Keratinocyte (primary cell): Measurements from ENCODE around the gene TTC9B. TPM values are rescaled to one million over a fixed set of nuclear protein-coding genes. Genes with fewer than 3 reads are reported as not detected.

ENCODE experiments used
- DNase-seq: peaks from one replicate; pipeline ENCODE4 v3.0.0-alpha.2; 2011; ENCODE audit warnings: low read depth, missing footprints, low spot score
- FAIRE-seq: peaks from 2 replicates; lab custom pipeline; 2011; peaks lifted over from hg19 to GRCh38; lab: Jason Lieb, UNC
- H2AFZ ChIP-seq: 2 replicates; pipeline ENCODE4 v1.6.0; 2012; ENCODE audit warnings: low read length, control low read depth, inconsistent platforms; ENCODE audit not compliant: control insufficient read depth
- H3K27ac ChIP-seq: 2 replicates; pipeline ENCODE4 v1.5.1; 2011; ENCODE audit warnings: low read length; ENCODE audit not compliant: control insufficient read depth, insufficient read depth
- H3K27me3 ChIP-seq: 3 replicates; pipeline ENCODE4 v1.6.0; 2011; ENCODE audit warnings: low read length; ENCODE audit not compliant: control insufficient read depth, insufficient read depth; ENCODE audit errors: extremely low read depth
- H3K36me3 ChIP-seq, 2 experiments: 2 replicates in 1 of 2; 3 replicates in 1 of 2; pipeline ENCODE4 v1.5.1; 2011; ENCODE audit warnings: low read length in 2 of 2, mild to moderate bottlenecking in 1 of 2; ENCODE audit not compliant: control insufficient read depth in 2 of 2, insufficient read depth in 2 of 2; ENCODE audit errors: extremely low read depth in 1 of 2
- H3K4me1 ChIP-seq: 3 replicates; pipeline ENCODE4 v1.5.1; 2011; ENCODE audit warnings: low read length; ENCODE audit not compliant: control insufficient read depth, insufficient read depth; ENCODE audit errors: extremely low read depth
- H3K4me2 ChIP-seq: 3 replicates; pipeline ENCODE4 v1.6.0; 2011; ENCODE audit warnings: low read depth, low read length; ENCODE audit not compliant: control insufficient read depth, insufficient read depth; ENCODE audit errors: extremely low read depth
- H3K4me3 ChIP-seq, 3 experiments: fragments of 200-600 bp in 1 of 3; sonication (generic) in 1 of 3; 2 replicates in 2 of 3; 3 replicates in 1 of 3; pipeline ENCODE4 v1.5.1; 2011 to 2016; ENCODE audit warnings: low read length in 3 of 3, mild to moderate bottlenecking in 3 of 3, control low read depth in 2 of 3, inconsistent platforms in 1 of 3, low read depth in 1 of 3, mixed read lengths in 1 of 3, mixed run types in 1 of 3, moderate library complexity in 1 of 3; ENCODE audit not compliant: control insufficient read depth in 2 of 3, insufficient read depth in 2 of 3; ENCODE audit errors: extremely low read depth in 1 of 3
- H3K79me2 ChIP-seq: 2 replicates; pipeline ENCODE4 v1.6.0; 2012; ENCODE audit warnings: low read length; ENCODE audit not compliant: control insufficient read depth, insufficient read depth
- H3K9ac ChIP-seq: 3 replicates; pipeline ENCODE4 v1.6.0; 2011; ENCODE audit warnings: low read length; ENCODE audit not compliant: control insufficient read depth, insufficient read depth; ENCODE audit errors: extremely low read depth
- H3K9me1 ChIP-seq: 3 replicates; pipeline ENCODE4 v1.6.0; 2011; ENCODE audit warnings: low read length; ENCODE audit not compliant: control insufficient read depth, insufficient read depth; ENCODE audit errors: extremely low read depth
- H3K9me3 ChIP-seq: 2 replicates; pipeline ENCODE4 v1.5.1; 2012; ENCODE audit warnings: low read depth, low read length; ENCODE audit not compliant: control insufficient read depth
- H4K20me1 ChIP-seq: 3 replicates; pipeline ENCODE4 v1.6.0; 2011; ENCODE audit warnings: low read length; ENCODE audit not compliant: control insufficient read depth, insufficient read depth; ENCODE audit errors: extremely low read depth
- EZH2 ChIP-seq: IDR thresholded peaks from one replicate; pipeline ENCODE4 v1.6.1; 2012; ENCODE audit warnings: inconsistent platforms, mild to moderate bottlenecking, low read length, moderate library complexity
- dilution Hi-C: fragments of 300-500 bp; cut with MboI; formaldehyde crosslinking; loops from one replicate; pipeline ENCODE4 v1.7.0; 2020; ENCODE audit warnings: low sequenced_read_pairs; ENCODE audit not compliant: extremely low pct_ligation_motif_present
- polyA plus RNA-seq, 5 experiments: library from polyadenylated mRNA; depleted of rRNA in 3 of 5; stranded (reverse) in 3 of 5; stranded (forward) in 1 of 5; unstranded in 1 of 5; fragments of >200 nt; gene quantifications; 1 replicate in 1 of 5; 2 replicates in 3 of 5; 3 replicates in 1 of 5; pipeline versions ENCODE4 v1.2.1 to v1.2.3, GENCODE V29; 2011 to 2012; ENCODE audit warnings: missing spikeins in 2 of 5, low read depth in 1 of 5, low replicate concordance in 1 of 5
- TF ChIP-seq, protein P1 (sequence below), 3 experiments: IDR thresholded peaks in 1 of 3; conservative IDR thresholded peaks in 1 of 3; optimal IDR thresholded peaks in 1 of 3; 2 replicates in 2 of 3; 3 replicates in 1 of 3; pipeline versions ENCODE3 to v1.5.1; 2011; ENCODE audit warnings: low read length in 3 of 3, mild to moderate bottlenecking in 3 of 3, moderate library complexity in 2 of 3, control low read depth in 1 of 3, inconsistent platforms in 1 of 3; ENCODE audit not compliant: insufficient read depth in 2 of 3; ENCODE audit errors: extremely low read depth in 1 of 3

TTC9B gene
- polyA plus RNA-seq, 1 donor (not counting 4 experiments of a cell fraction or from before 2014, with no cell fraction given) = not detected

- H3K9ac ChIP-seq = peak overlapping the region; percentile 84
- H3K9me1 ChIP-seq = no peaks in the 10 kb centered on the region
- H3K27ac ChIP-seq = no peak overlapping the region
- H4K20me1 ChIP-seq = no peaks in the 10 kb centered on the region
- no peak for TF ChIP-seq EZH2
- TF ChIP-seq, protein P1, sequence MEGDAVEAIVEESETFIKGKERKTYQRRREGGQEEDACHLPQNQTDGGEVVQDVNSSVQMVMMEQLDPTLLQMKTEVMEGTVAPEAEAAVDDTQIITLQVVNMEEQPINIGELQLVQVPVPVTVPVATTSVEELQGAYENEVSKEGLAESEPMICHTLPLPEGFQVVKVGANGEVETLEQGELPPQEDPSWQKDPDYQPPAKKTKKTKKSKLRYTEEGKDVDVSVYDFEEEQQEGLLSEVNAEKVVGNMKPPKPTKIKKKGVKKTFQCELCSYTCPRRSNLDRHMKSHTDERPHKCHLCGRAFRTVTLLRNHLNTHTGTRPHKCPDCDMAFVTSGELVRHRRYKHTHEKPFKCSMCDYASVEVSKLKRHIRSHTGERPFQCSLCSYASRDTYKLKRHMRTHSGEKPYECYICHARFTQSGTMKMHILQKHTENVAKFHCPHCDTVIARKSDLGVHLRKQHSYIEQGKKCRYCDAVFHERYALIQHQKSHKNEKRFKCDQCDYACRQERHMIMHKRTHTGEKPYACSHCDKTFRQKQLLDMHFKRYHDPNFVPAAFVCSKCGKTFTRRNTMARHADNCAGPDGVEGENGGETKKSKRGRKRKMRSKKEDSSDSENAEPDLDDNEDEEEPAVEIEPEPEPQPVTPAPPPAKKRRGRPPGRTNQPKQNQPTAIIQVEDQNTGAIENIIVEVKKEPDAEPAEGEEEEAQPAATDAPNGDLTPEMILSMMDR (optimal IDR thresholded peaks at IDR 0.05 in 1 of 3, IDR thresholded peaks at IDR 0.05 in 1 of 3, conservative IDR thresholded peaks at IDR 0.05 in 1 of 3; ENCODE audit: extremely low read depth in 1 of 3, insufficient read depth in 2 of 3, low read length in 3 of 3) = no peak
- peaks cover 11% of the 10 kb centered on the region for H3K4me1 ChIP-seq
- peak overlapping the region; percentile 57 to 75 (median 59) for H3K4me3 ChIP-seq
- H3K36me3 ChIP-seq = peaks cover 0 to 3% of the 10 kb centered on the region in 2 experiments
- H3K79me2 ChIP-seq = no peaks in the 10 kb centered on the region
- DNase-seq (no peak), FAIRE-seq (no peak)
- no peaks in the 10 kb centered on the region for H3K27me3 ChIP-seq
- H3K9me3 ChIP-seq = no peaks in the 10 kb centered on the region
- peak overlapping the region; percentile 63 for H2AFZ ChIP-seq
- peak overlapping the region; percentile 80 for H3K4me2 ChIP-seq
- dilution Hi-C loops = no loop called here
Measured at GRCh38 chr19:40191836-40192646, 26.1 kb downstream of the TTC9B start.

DNA sequence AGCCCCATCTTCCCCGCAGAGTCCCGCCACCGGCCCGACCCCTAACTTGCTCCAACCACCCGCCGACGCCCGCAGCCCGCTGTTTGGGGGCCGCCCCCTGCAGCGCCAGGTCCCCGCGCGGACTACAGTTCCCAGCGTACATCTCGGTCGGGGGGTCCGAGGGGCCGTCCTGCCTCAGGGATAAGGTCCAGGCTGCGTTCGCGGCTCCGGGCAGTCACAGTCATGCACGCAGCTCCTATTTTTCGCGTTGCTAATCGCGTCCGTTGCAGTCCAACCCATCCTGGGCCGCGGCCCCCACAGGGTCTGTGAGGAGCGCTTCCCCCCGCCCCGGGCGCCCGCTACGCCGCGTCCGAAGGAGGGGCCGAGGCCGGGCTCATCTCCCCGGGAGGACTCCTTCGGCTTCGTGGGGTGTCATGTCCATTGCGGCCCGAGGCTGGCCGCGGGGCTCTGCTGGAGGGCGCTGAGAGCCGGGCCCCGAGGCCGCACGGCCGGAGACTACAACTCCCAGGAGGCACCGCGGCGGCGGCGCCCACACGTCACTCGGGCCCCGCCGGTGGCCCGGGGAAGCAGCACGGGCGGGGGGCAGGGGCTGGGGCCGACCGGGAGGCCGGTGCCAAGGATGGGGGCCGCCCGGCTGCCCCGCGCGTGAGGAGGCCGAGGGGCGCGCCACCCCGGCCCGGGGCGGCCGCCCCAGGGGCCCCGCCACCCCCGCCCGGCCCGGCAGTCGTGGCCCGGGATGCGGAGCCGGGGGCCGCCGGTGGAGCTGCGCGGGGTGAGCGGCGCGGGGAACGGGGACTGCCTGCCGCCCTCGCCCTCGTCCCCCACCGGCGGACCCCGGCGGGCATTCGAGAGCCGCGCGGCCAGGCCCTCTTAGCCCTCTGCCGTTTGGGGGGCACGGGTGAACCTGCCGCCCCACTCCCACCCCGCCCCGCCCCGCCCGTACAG is 27.0 kb downstream of the TTC9B start, which contains the start of gene MAP3K10:
Gene MAP3K10 (plus strand): TSS at position 536 of the 945 bp plus-strand sequence. CDS start 606 bp downstream, outside the sequence.
- no peak for DNase-seq
- Histone ChIP-seq H3K9me3 (no peaks in the 10 kb centered on the region), H3K4me2 (peak within 1 kb of the TSS; percentile 90), H3K9me1 (no peaks in the 10 kb centered on the region), H4K20me1 (no peaks in the 10 kb centered on the region), H3K9ac (peak within 1 kb of the TSS; percentile 84), H3K4me1 (peaks cover 11% of the 10 kb centered on the region), H3K4me3 (peak within 1 kb of the TSS; percentile 57 to 97 (median 81)), H3K27me3 (no peaks in the 10 kb centered on the region), H3K27ac (peak within 1 kb of the TSS; percentile 84), H3K36me3 (peaks cover 0 to 2% of the 10 kb centered on the region in 2 experiments), H2AFZ (peak within 1 kb of the TSS; percentile 98), H3K79me2 (no peaks in the 10 kb centered on the region)
- dilution Hi-C loops = no loop called here
- no peak for TF ChIP-seq EZH2
- TF ChIP-seq, protein P1 (optimal IDR thresholded peaks at IDR 0.05 in 1 of 3, IDR thresholded peaks at IDR 0.05 in 1 of 3, conservative IDR thresholded peaks at IDR 0.05 in 1 of 3; ENCODE audit: extremely low read depth in 1 of 3, insufficient read depth in 2 of 3, low read length in 3 of 3) = no peak
- no peak for FAIRE-seq
